Neural progenitor cell (in vitro differentiated cells): ENCODE measurements around the gene MAFB. TPM values are rescaled to one million over a fixed set of nuclear protein-coding genes. Genes with fewer than 3 reads are reported as not detected.

Experiments used
- DNase-seq: peaks from one replicate; pipeline ENCODE4 v3.0.0-alpha.2; 2016; ENCODE audit warnings: low spot score
- H2AFZ ChIP-seq: fragments of 200-600 bp; sonication (generic); replicated peaks from 2 replicates; pipeline ENCODE4 v1.6.1; 2016; ENCODE audit warnings: antibody characterized with exemption
- H3F3A ChIP-seq: fragments of 200-600 bp; sonication (generic); 2 replicates; pipeline ENCODE4 v1.6.1; 2016; ENCODE audit warnings: antibody characterized with exemption, low read depth
- H3K27ac ChIP-seq: fragments of 200-600 bp; sonication (generic); 2 replicates; pipeline ENCODE4 v1.5.1; 2016; ENCODE audit warnings: mild to moderate bottlenecking
- H3K27me3 ChIP-seq: fragments of 200-600 bp; sonication (generic); 2 replicates; pipeline ENCODE4 v1.6.1; 2016; ENCODE audit warnings: mild to moderate bottlenecking, moderate library complexity
- H3K36me3 ChIP-seq: fragments of 200-600 bp; sonication (generic); 2 replicates; pipeline ENCODE4 v1.5.1; 2016
- H3K4me1 ChIP-seq: fragments of 200-600 bp; sonication (generic); 2 replicates; pipeline ENCODE4 v1.6.1; 2016; ENCODE audit warnings: mixed run types
- H3K4me2 ChIP-seq: fragments of 200-600 bp; sonication (generic); 2 replicates; pipeline ENCODE4 v1.6.1; 2016
- H3K4me3 ChIP-seq: fragments of 200-600 bp; sonication (generic); 2 replicates; pipeline ENCODE4 v1.5.1; 2016
- H3K79me2 ChIP-seq: fragments of 200-600 bp; sonication (generic); 2 replicates; pipeline ENCODE4 v1.6.1; 2016; ENCODE audit warnings: low read depth
- H3K9ac ChIP-seq: fragments of 200-600 bp; sonication (generic); 2 replicates; pipeline ENCODE4 v1.6.1; 2016
- H3K9me3 ChIP-seq: fragments of 200-600 bp; sonication (generic); 2 replicates; pipeline ENCODE4 v1.5.1; 2016; ENCODE audit warnings: low read depth
- H4K20me1 ChIP-seq: fragments of 200-600 bp; sonication (generic); 2 replicates; pipeline ENCODE4 v1.6.1; 2016; ENCODE audit warnings: low read depth
- H3K27ac Mint-ChIP-seq: 3 replicates; pipeline ENCODE4 v1.8.0; 2021; ENCODE audit warnings: mixed read lengths
- H3K27me3 Mint-ChIP-seq: 2 replicates; pipeline ENCODE4 v1.8.0; 2022; ENCODE audit warnings: low read depth, mild to moderate bottlenecking, inconsistent platforms, moderate library complexity, mixed read lengths; ENCODE audit not compliant: insufficient read depth
- H3K36me3 Mint-ChIP-seq: 3 replicates; pipeline ENCODE4 v1.8.0; 2021; ENCODE audit warnings: mixed read lengths
- H3K4me1 Mint-ChIP-seq: 3 replicates; pipeline ENCODE4 v1.8.0; 2021; ENCODE audit warnings: mixed read lengths
- H3K4me3 Mint-ChIP-seq: 3 replicates; pipeline ENCODE4 v1.8.0; 2021; ENCODE audit warnings: mild to moderate bottlenecking, moderate library complexity, mixed read lengths
- H3K9me3 Mint-ChIP-seq: 3 replicates; pipeline ENCODE4 v1.8.0; 2020; ENCODE audit warnings: mixed read lengths
- CTCF ChIP-seq: fragments of 200-600 bp; sonication (generic); IDR thresholded peaks from 2 replicates; pipeline ENCODE4 v1.5.1; 2017; ENCODE audit warnings: antibody characterized with exemption, mild to moderate bottlenecking
- EZH2 ChIP-seq: fragments of 200-600 bp; sonication (generic); IDR thresholded peaks from 2 replicates; pipeline ENCODE4 v1.6.1; 2017; ENCODE audit warnings: antibody characterized with exemption, mild to moderate bottlenecking, moderate library complexity
- EZH2phosphoT487 ChIP-seq: fragments of 200-600 bp; sonication (generic); IDR thresholded peaks from 2 replicates; pipeline ENCODE4 v1.6.1; 2017; ENCODE audit warnings: antibody characterized with exemption
- total RNA-seq: library from RNA; depleted of rRNA; stranded (reverse); fragments of >200 nt; gene quantifications from 2 replicates; pipeline ENCODE4 v1.2.3, GENCODE V29; 2015; ENCODE audit warnings: low replicate concordance

Gene MAFB
- total RNA-seq, 1 donor from 2014 or later, result 0.64 TPM

GRCh38 chr20:40718214-40718977, 29.4 kb upstream of the MAFB start:
- DNase-seq, result no peak
- Mint-ChIP-seq H3K27ac (no peak overlapping the region), H3K4me3 (no peak overlapping the region), H3K27me3 (peaks cover 10% of the 10 kb centered on the region), H3K9me3 (no peaks in the 10 kb centered on the region), H3K36me3 (no peaks in the 10 kb centered on the region), H3K4me1 (peaks cover 6% of the 10 kb centered on the region)
- Histone ChIP-seq H3K4me3 (no peak overlapping the region), H3K27me3 (no peaks in the 10 kb centered on the region), H3K9me3 (no peaks in the 10 kb centered on the region), H3K36me3 (no peaks in the 10 kb centered on the region), H3K9ac (no peak overlapping the region), H3K4me2 (no peak overlapping the region), H3K4me1 (peaks cover 3% of the 10 kb centered on the region), H3K79me2 (no peaks in the 10 kb centered on the region), H3F3A (no peaks in the 10 kb centered on the region), H3K27ac (no peak overlapping the region), H2AFZ (no peak overlapping the region), H4K20me1 (no peaks in the 10 kb centered on the region)
- TF ChIP-seq EZH2 (no peak), EZH2phosphoT487 (no peak), CTCF (no peak)

DNA sequence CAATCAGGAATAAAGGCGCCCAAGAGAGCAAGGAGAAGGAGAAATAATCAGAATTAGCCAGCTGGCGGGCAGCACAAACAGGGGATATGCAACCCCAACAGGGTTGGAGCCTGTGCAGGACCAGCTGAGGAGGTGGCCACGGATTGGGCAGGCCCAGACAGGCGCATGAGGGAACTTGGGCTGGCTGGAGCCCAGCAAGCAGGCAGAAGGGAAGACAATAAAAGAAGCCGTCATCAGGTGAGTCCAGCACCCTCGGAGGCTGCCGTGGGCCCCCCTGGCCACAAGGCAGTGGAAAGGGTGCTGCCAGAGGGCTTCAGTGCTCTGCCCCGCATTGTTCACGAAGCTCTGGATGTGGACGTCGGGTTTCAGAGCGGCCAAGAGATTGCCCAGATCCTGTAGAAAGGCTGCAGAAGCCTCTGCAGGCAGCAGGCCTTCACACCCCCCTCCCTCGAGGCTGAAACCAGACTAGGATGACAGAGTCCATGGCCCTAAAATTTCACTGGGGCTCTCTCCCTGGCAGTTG, 28.4 kb upstream of the MAFB start:
- Histone ChIP-seq H3K9me3 (no peaks in the 10 kb centered on the region), H3K9ac (no peak overlapping the region), H3F3A (no peaks in the 10 kb centered on the region), H3K79me2 (no peaks in the 10 kb centered on the region), H3K27ac (no peak overlapping the region), H3K4me3 (no peak overlapping the region), H2AFZ (no peak overlapping the region), H3K4me2 (no peak overlapping the region), H4K20me1 (no peaks in the 10 kb centered on the region), H3K27me3 (no peaks in the 10 kb centered on the region), H3K36me3 (no peaks in the 10 kb centered on the region), H3K4me1 (peaks cover 10% of the 10 kb centered on the region)
- H3K27ac Mint-ChIP-seq, result no peak overlapping the region
- DNase-seq, result no peak
- no peaks in the 10 kb centered on the region for H3K9me3 Mint-ChIP-seq
- TF ChIP-seq CTCF (no peak), EZH2phosphoT487 (no peak), EZH2 (no peak)
- no peaks in the 10 kb centered on the region for H3K36me3 Mint-ChIP-seq
- H3K4me3 Mint-ChIP-seq, result no peak overlapping the region
- peaks cover 10% of the 10 kb centered on the region for H3K4me1 Mint-ChIP-seq
- peaks cover 10% of the 10 kb centered on the region for H3K27me3 Mint-ChIP-seq

- peaks cover 10% of the 10 kb centered on the region for H3K27me3 Mint-ChIP-seq
- H3K27ac Mint-ChIP-seq, result peak overlapping the region; percentile 74
- H3K4me1 Mint-ChIP-seq, result peaks cover 10% of the 10 kb centered on the region
- H3K79me2 ChIP-seq, result no peaks in the 10 kb centered on the region
- H3K27me3 ChIP-seq, result no peaks in the 10 kb centered on the region
- no peak overlapping the region for H3K27ac ChIP-seq
- H3K36me3 Mint-ChIP-seq, result no peaks in the 10 kb centered on the region
- TF ChIP-seq EZH2 (no peak), CTCF (no peak)
- no peak for DNase-seq
- no peak overlapping the region for H3K9ac ChIP-seq
- no peak overlapping the region for H2AFZ ChIP-seq
- H3F3A ChIP-seq, result peaks cover 6% of the 10 kb centered on the region
- no peaks in the 10 kb centered on the region for H4K20me1 ChIP-seq
- no peak overlapping the region for H3K4me2 ChIP-seq
- no peak overlapping the region for H3K4me3 ChIP-seq
- H3K9me3 Mint-ChIP-seq, result no peaks in the 10 kb centered on the region
- H3K4me1 ChIP-seq, result peaks cover 29% of the 10 kb centered on the region
- no peak overlapping the region for H3K4me3 Mint-ChIP-seq
- no peaks in the 10 kb centered on the region for H3K36me3 ChIP-seq
- no peaks in the 10 kb centered on the region for H3K9me3 ChIP-seq
Observed at GRCh38 chr20:40715491-40715890, 26.5 kb upstream of the MAFB start.
